Smooth muscle cell (in vitro differentiated cells): Measurements from ENCODE around the gene RECQL. TPM values are rescaled to one million over a fixed set of nuclear protein-coding genes. Genes with fewer than 3 reads are reported as not detected.
A peak's percentile ranks its signal among the peaks of the same experiment; 100 is the strongest.

Experiments used
- DNase-seq: peaks from one replicate; lab custom pipeline; 2025; ENCODE audit not compliant: unreplicated experiment; lab: John Stamatoyannopoulos, UW
- H2AFZ ChIP-seq: fragments of 200-600 bp; sonication (generic); 2 replicates; pipeline ENCODE4 v1.6.0; 2016; ENCODE audit warnings: antibody characterized with exemption, low read depth, mild to moderate bottlenecking
- H3F3A ChIP-seq: fragments of 200-600 bp; sonication (generic); 2 replicates; pipeline ENCODE4 v1.6.0; 2017; ENCODE audit warnings: antibody characterized with exemption, low read depth
- H3K27ac ChIP-seq: fragments of 200-600 bp; sonication (generic); 2 replicates; pipeline ENCODE4 v1.5.1; 2016; ENCODE audit warnings: low read depth, mild to moderate bottlenecking
- H3K27me3 ChIP-seq: fragments of 200-600 bp; sonication (generic); 2 replicates; pipeline ENCODE4 v1.6.1; 2016; ENCODE audit warnings: low read depth, mild to moderate bottlenecking
- H3K36me3 ChIP-seq: fragments of 200-600 bp; sonication (generic); 2 replicates; pipeline ENCODE4 v1.5.1; 2016; ENCODE audit warnings: low read depth
- H3K4me1 ChIP-seq: fragments of 200-600 bp; sonication (generic); 2 replicates; pipeline ENCODE4 v1.5.1; 2016; ENCODE audit warnings: low read depth
- H3K4me2 ChIP-seq: fragments of 200-600 bp; sonication (generic); 2 replicates; pipeline ENCODE4 v1.6.0; 2016; ENCODE audit warnings: mild to moderate bottlenecking
- H3K4me3 ChIP-seq: fragments of 200-600 bp; sonication (generic); 2 replicates; pipeline ENCODE4 v1.5.1; 2016; ENCODE audit warnings: mild to moderate bottlenecking
- H3K79me2 ChIP-seq: fragments of 200-600 bp; sonication (generic); 2 replicates; pipeline ENCODE4 v1.6.0; 2016; ENCODE audit warnings: low read depth, mild to moderate bottlenecking
- H3K9ac ChIP-seq: fragments of 200-600 bp; sonication (generic); 2 replicates; pipeline ENCODE4 v1.6.0; 2016; ENCODE audit warnings: low read depth
- H3K9me3 ChIP-seq: fragments of 200-600 bp; sonication (generic); replicated peaks from 2 replicates; pipeline ENCODE4 v1.5.1; 2016; ENCODE audit warnings: low read depth
- H4K20me1 ChIP-seq: fragments of 200-600 bp; sonication (generic); 2 replicates; pipeline ENCODE4 v1.6.0; 2016; ENCODE audit warnings: low read depth
- WGBS: methylation state at CpG from one replicate; pipeline ENCODE4 v1.1.7; 2016; ENCODE audit warnings: low lambda C conversion rate; 5-methylcytosine and 5-hydroxymethylcytosine counted together
- polyA plus RNA-seq: library from polyadenylated mRNA; unstranded; fragments of >200 nt; fragmentation: Nextera tagmentation; extraction: Ambion mirVana; gene quantifications from 2 replicates; pipeline ENCODE4 v1.2.1, GENCODE V29; 2016
- total RNA-seq: library from RNA; depleted of rRNA; stranded (reverse); fragments of >200 nt; gene quantifications from 2 replicates; pipeline ENCODE4 v1.2.3, GENCODE V29; 2014
- TF ChIP-seq, protein P1 (sequence below): fragments of 200-600 bp; sonication (generic); IDR thresholded peaks from 2 replicates; pipeline ENCODE4 v1.5.1; 2017; ENCODE audit warnings: borderline replicate concordance, mild to moderate bottlenecking, antibody characterized with exemption; ENCODE audit not compliant: insufficient read depth, poor library complexity, severe bottlenecking

RECQL gene
- total and polyA plus RNA-seq, 2 experiments from 2014 or later: 34.5 to 75.3 TPM

DNA sequence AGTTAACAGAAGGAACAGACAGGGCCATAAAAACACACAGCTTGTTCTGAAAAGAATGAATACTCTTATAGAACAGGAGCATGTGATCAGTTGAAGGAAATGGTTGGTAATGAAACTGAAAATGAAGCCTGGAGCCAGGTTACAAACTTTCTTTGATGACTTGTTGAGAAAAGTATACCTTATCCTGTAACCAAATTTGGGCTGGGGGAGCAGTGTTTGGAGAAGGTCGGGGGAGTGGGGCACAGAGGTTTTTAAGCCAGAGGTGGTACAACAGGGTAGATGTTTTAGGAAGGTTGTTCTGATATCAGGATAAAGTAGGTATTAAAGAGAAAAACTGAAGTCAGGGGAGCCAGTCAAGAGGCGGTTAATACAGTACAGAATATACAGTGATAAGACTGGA, 8.3 kb upstream of the RECQL start:
- Histone ChIP-seq H3K9me3 (no peaks in the 10 kb centered on the region), H3K36me3 (peaks cover 20% of the 10 kb centered on the region), H3K27ac (no peak overlapping the region), H3K27me3 (no peaks in the 10 kb centered on the region), H3K4me1 (no peaks in the 10 kb centered on the region), H3K4me2 (no peak overlapping the region), H2AFZ (no peak overlapping the region), H3K9ac (no peak overlapping the region), H3K4me3 (no peak overlapping the region), H4K20me1 (peaks cover 100% of the 10 kb centered on the region), H3K79me2 (peaks cover 50% of the 10 kb centered on the region), H3F3A (no peaks in the 10 kb centered on the region)
- no peak for DNase-seq
- WGBS: 49% methylated on average over 2 of the region's 2 CpGs
- TF ChIP-seq, protein P1, sequence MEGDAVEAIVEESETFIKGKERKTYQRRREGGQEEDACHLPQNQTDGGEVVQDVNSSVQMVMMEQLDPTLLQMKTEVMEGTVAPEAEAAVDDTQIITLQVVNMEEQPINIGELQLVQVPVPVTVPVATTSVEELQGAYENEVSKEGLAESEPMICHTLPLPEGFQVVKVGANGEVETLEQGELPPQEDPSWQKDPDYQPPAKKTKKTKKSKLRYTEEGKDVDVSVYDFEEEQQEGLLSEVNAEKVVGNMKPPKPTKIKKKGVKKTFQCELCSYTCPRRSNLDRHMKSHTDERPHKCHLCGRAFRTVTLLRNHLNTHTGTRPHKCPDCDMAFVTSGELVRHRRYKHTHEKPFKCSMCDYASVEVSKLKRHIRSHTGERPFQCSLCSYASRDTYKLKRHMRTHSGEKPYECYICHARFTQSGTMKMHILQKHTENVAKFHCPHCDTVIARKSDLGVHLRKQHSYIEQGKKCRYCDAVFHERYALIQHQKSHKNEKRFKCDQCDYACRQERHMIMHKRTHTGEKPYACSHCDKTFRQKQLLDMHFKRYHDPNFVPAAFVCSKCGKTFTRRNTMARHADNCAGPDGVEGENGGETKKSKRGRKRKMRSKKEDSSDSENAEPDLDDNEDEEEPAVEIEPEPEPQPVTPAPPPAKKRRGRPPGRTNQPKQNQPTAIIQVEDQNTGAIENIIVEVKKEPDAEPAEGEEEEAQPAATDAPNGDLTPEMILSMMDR: no peak

DNA sequence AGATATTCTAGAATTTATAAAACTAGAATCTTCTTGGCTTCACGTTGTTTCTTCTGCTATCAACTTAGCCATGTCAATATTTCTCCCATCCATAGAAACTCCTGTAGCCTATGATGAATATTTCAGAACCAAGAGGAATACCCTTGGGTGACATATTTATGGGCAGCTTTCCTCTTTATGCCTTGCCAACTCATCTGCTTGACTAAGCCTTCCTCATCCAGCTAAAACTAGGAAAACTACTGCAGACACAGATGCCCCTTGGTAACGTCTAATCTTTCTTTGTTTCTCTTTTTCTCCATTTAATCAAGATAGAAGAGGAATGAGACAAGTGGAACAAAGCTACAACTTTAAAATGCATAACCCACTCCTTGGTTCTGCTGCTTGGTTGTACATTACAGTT, 6.4 kb upstream of the RECQL start:
- H3K9ac ChIP-seq: no peak overlapping the region
- no peak overlapping the region for H2AFZ ChIP-seq
- WGBS: 92% methylated on average over 2 of the region's 2 CpGs
- no peaks in the 10 kb centered on the region for H3K27me3 ChIP-seq
- no peak for DNase-seq
- peaks cover 10% of the 10 kb centered on the region for H3K4me1 ChIP-seq
- H3K4me2 ChIP-seq: no peak overlapping the region
- peaks cover 100% of the 10 kb centered on the region for H4K20me1 ChIP-seq
- H3K79me2 ChIP-seq: peaks cover 69% of the 10 kb centered on the region
- H3K9me3 ChIP-seq: no peaks in the 10 kb centered on the region
- H3K27ac ChIP-seq: no peak overlapping the region
- TF ChIP-seq, protein P1: no peak
- H3K4me3 ChIP-seq: no peak overlapping the region
- H3K36me3 ChIP-seq: peaks cover 9% of the 10 kb centered on the region
- no peaks in the 10 kb centered on the region for H3F3A ChIP-seq

- H2AFZ ChIP-seq: no peak overlapping the region
These were observed 4.5 kb upstream of the RECQL start for GRCh38 chr12:21505888-21506287.

GRCh38 chr12:21502872-21503271, 1.4 kb upstream of the RECQL start:
- H3K27me3 ChIP-seq: no peaks in the 10 kb centered on the region
- H3K9ac ChIP-seq: peak overlapping the region; percentile 98
- no peak for DNase-seq
- no peak overlapping the region for H2AFZ ChIP-seq
- peaks cover 4% of the 10 kb centered on the region for H3F3A ChIP-seq
- H3K36me3 ChIP-seq: peaks cover 3% of the 10 kb centered on the region
- peaks cover 56% of the 10 kb centered on the region for H4K20me1 ChIP-seq
- H3K27ac ChIP-seq: peak overlapping the region; percentile 97
- peaks cover 88% of the 10 kb centered on the region for H3K79me2 ChIP-seq
- no peaks in the 10 kb centered on the region for H3K9me3 ChIP-seq
- peak overlapping the region; percentile 97 for H3K4me2 ChIP-seq
- TF ChIP-seq, protein P1: no peak
- 89% methylated on average over 1 of the region's 1 CpG for WGBS
- peak overlapping the region; percentile 94 for H3K4me3 ChIP-seq
- H3K4me1 ChIP-seq: peaks cover 26% of the 10 kb centered on the region

More at GRCh38 chr12:21505888-21506287, 4.5 kb upstream of the RECQL start:
- Histone ChIP-seq H4K20me1 (peaks cover 86% of the 10 kb centered on the region), H3K4me3 (no peak overlapping the region), H3K27me3 (no peaks in the 10 kb centered on the region), H3K4me1 (peaks cover 14% of the 10 kb centered on the region), H3K9ac (no peak overlapping the region), H3K4me2 (no peak overlapping the region), H3K79me2 (peaks cover 81% of the 10 kb centered on the region), H3K27ac (no peak overlapping the region), H3F3A (peaks cover 1% of the 10 kb centered on the region), H3K9me3 (no peaks in the 10 kb centered on the region), H3K36me3 (peaks cover 9% of the 10 kb centered on the region)
- 83% methylated on average over 2 of the region's 2 CpGs for WGBS
- TF ChIP-seq, protein P1: no peak
- DNase-seq: no peak
